SK-N-SH (cell line): ENCODE measurements around the gene ADCY5. TPM values are rescaled to one million over a fixed set of nuclear protein-coding genes. Genes with fewer than 3 reads are reported as not detected.

Source experiments
- CTCF ChIA-PET: fragments of 300-600, 350-600 bp; formaldehyde crosslinking; extraction: SDS; loops from one replicate; lab custom pipeline; 2021; lab: Yijun Ruan, JAX
- POLR2A ChIA-PET: fragments of 350-600 bp; sonication (Branson Sonifier 250); formaldehyde crosslinking; extraction: SDS; loops from one replicate; lab custom pipeline; 2020; ENCODE audit warnings: antibody characterized with exemption, inconsistent platforms; lab: Yijun Ruan, JAX
- DNase-seq: peaks from one replicate; pipeline ENCODE4 v3.0.0; 2012
- H2AFZ ChIP-seq: fragments of 200-600 bp; sonication (generic); 2 replicates; pipeline ENCODE4 v1.8.1; 2016; ENCODE audit warnings: antibody characterized with exemption, mild to moderate bottlenecking, low read depth
- H3F3A ChIP-seq: fragments of 200-600 bp; sonication (generic); replicated peaks from 2 replicates; pipeline ENCODE3; 2016; ENCODE audit warnings: antibody characterized with exemption, mild to moderate bottlenecking; ENCODE audit not compliant: insufficient read depth
- H3K27ac ChIP-seq, 2 experiments: fragments of 200-500 bp in 1 of 2; fragments of 200-600 bp in 1 of 2; sonication (Bioruptor generic) in 1 of 2; sonication (generic), shearing (Covaris generic) in 1 of 2; 2 replicates each; pipeline versions ENCODE4 v1.5.1 to v1.6.1; 2014 to 2016; ENCODE audit warnings: low read depth in 2 of 2, inconsistent platforms in 1 of 2, low read length in 1 of 2, mild to moderate bottlenecking in 1 of 2, mixed read lengths in 1 of 2
- H3K27me3 ChIP-seq: fragments of 200-600 bp; sonication (generic), shearing (Covaris generic); 2 replicates; pipeline ENCODE4 v1.6.1; 2016; ENCODE audit warnings: mixed run types; ENCODE audit not compliant: insufficient read depth
- H3K36me3 ChIP-seq, 2 experiments: fragments of 200-500 bp in 1 of 2; fragments of 200-600 bp in 1 of 2; sonication (Bioruptor generic) in 1 of 2; sonication (generic) in 1 of 2; replicated peaks in 1 of 2; 2 replicates each; pipeline versions ENCODE3 to v1.5.1; 2014 to 2016; ENCODE audit warnings: low read length in 1 of 2, mild to moderate bottlenecking in 1 of 2; ENCODE audit not compliant: insufficient read depth in 2 of 2, control insufficient read depth in 1 of 2
- H3K4me1 ChIP-seq, 2 experiments: fragments of 200-500 bp in 1 of 2; fragments of 200-600 bp in 1 of 2; sonication (Bioruptor generic) in 1 of 2; sonication (generic), shearing (Covaris generic) in 1 of 2; 2 replicates each; pipeline versions ENCODE4 v1.5.1 to v1.6.1; 2014 to 2016; ENCODE audit warnings: low read depth in 1 of 2, low read length in 1 of 2, mixed run types in 1 of 2; ENCODE audit not compliant: insufficient read depth in 2 of 2, control insufficient read depth in 1 of 2
- H3K4me2 ChIP-seq: fragments of 200-600 bp; sonication (generic), shearing (Covaris generic); 2 replicates; pipeline ENCODE4 v1.6.1; 2017; ENCODE audit warnings: mixed run types
- H3K4me3 ChIP-seq, 2 experiments: fragments of 200-500 bp in 1 of 2; fragments of 200-600 bp in 1 of 2; sonication (Bioruptor generic) in 1 of 2; sonication (generic), shearing (Covaris generic) in 1 of 2; 2 replicates each; pipeline versions ENCODE4 v1.5.1 to v1.8.1; 2014 to 2016; ENCODE audit warnings: low read depth in 2 of 2, inconsistent platforms in 1 of 2, low read length in 1 of 2, mild to moderate bottlenecking in 1 of 2, mixed read lengths in 1 of 2, moderate library complexity in 1 of 2
- H3K79me2 ChIP-seq: fragments of 200-600 bp; sonication (generic); 2 replicates; pipeline ENCODE4 v1.8.1; 2017; ENCODE audit warnings: mild to moderate bottlenecking; ENCODE audit not compliant: insufficient read depth
- H3K9ac ChIP-seq: fragments of 200-600 bp; sonication (generic); 2 replicates; pipeline ENCODE4 v1.6.1; 2017; ENCODE audit warnings: mixed run types
- H3K9me2 ChIP-seq: fragments of 200-600 bp; sonication (generic); 2 replicates; pipeline ENCODE4 v1.6.1; 2017; ENCODE audit warnings: mixed run types
- H3K9me3 ChIP-seq: fragments of 200-600 bp; sonication (generic); 2 replicates; pipeline ENCODE4 v1.6.1; 2017; ENCODE audit warnings: mixed run types, mild to moderate bottlenecking, moderate library complexity
- H4K20me1 ChIP-seq: fragments of 200-600 bp; sonication (generic); 2 replicates; pipeline ENCODE4 v1.6.1; 2017; ENCODE audit warnings: mild to moderate bottlenecking, mixed run types; ENCODE audit not compliant: insufficient read depth
- CTCF ChIP-seq: fragments of 200-600 bp; sonication (generic); IDR thresholded peaks from 2 replicates; pipeline ENCODE4 v1.6.1; 2017; ENCODE audit warnings: antibody characterized with exemption, mild to moderate bottlenecking, moderate library complexity
- FOXM1 ChIP-seq: IDR thresholded peaks from 2 replicates; pipeline ENCODE4 v1.4.0; 2012; ENCODE audit warnings: low read depth, mild to moderate bottlenecking
- MAX ChIP-seq: IDR thresholded peaks from 2 replicates; pipeline ENCODE4 v1.4.0; 2012; ENCODE audit warnings: low read depth
- MXI1 ChIP-seq: IDR thresholded peaks from 2 replicates; pipeline ENCODE4 v1.6.1; 2012; ENCODE audit warnings: mild to moderate bottlenecking, low read depth, low read length, improper control_type of control experiment
- NRF1 ChIP-seq: IDR thresholded peaks from 2 replicates; pipeline ENCODE4 v1.6.1; 2012; ENCODE audit warnings: low read depth, mild to moderate bottlenecking, low read length
- RAD21 ChIP-seq: IDR thresholded peaks from 2 replicates; pipeline ENCODE4 v1.6.1; 2012; ENCODE audit warnings: mild to moderate bottlenecking, low read length
- RCOR1 ChIP-seq: fragments of 150-350 bp; IDR thresholded peaks from 2 replicates; pipeline ENCODE4 v1.6.1; 2017; ENCODE audit warnings: antibody characterized with exemption, low read length
- REST ChIP-seq: IDR thresholded peaks from 2 replicates; pipeline ENCODE4 v1.6.1; 2012; ENCODE audit warnings: mild to moderate bottlenecking, low read depth, low read length, moderate library complexity
- RFX5 ChIP-seq: IDR thresholded peaks from 2 replicates; pipeline ENCODE4 v1.6.1; 2012; ENCODE audit warnings: mild to moderate bottlenecking, improper control_type of control experiment, low read length
- RXRA ChIP-seq: IDR thresholded peaks from 2 replicates; pipeline ENCODE4 v1.4.0; 2012; ENCODE audit warnings: low read depth, mild to moderate bottlenecking, borderline replicate concordance
- WGBS: methylation state at CpG from one replicate; pipeline ENCODE4 v1.1.6; 2017; ENCODE audit warnings: low lambda C conversion rate; 5-methylcytosine and 5-hydroxymethylcytosine counted together
- polyA plus RNA-seq, 3 experiments: library from polyadenylated mRNA; depleted of rRNA; stranded (reverse); fragments of >200 nt; gene quantifications; 2 replicates each; pipeline ENCODE4 v1.2.3, GENCODE V29; 2012

Gene ADCY5
- polyA plus RNA-seq, 1 of the 3 experiments (the other 2 are of a cell fraction): 0.21 TPM

- no peak for TF ChIP-seq FOXM1
Measured at GRCh38 chr3:123458255-123458654, 9.4 kb upstream of the ADCY5 start (continued).

- no peaks in the 10 kb centered on the region for H3K4me1 ChIP-seq
- H3K4me3 ChIP-seq: no peak overlapping the region
- no peaks in the 10 kb centered on the region for H3K9me2 ChIP-seq
- H4K20me1 ChIP-seq: no peaks in the 10 kb centered on the region
- no peak overlapping the region for H3K9ac ChIP-seq
- WGBS: 86% methylated on average over 1 of the region's 1 CpG
- H3K27ac ChIP-seq: no peak overlapping the region
- no peak for DNase-seq
- no peaks in the 10 kb centered on the region for H3F3A ChIP-seq
- no peaks in the 10 kb centered on the region for H3K79me2 ChIP-seq
- TF ChIP-seq RFX5: no peak
- TF ChIP-seq RAD21: no peak
- no peak for TF ChIP-seq NRF1
- TF ChIP-seq MXI1: no peak
- no peak for TF ChIP-seq CTCF
- no peak for TF ChIP-seq RCOR1
- TF ChIP-seq RXRA: no peak
- TF ChIP-seq MAX: no peak
- TF ChIP-seq REST: no peak
- TF ChIP-seq FOXM1: no peak
- H3K4me2 ChIP-seq: no peak overlapping the region
- no peaks in the 10 kb centered on the region for H3K36me3 ChIP-seq
- H3K27me3 ChIP-seq: peaks cover 36% of the 10 kb centered on the region; the same call in 1 of the 2 replicates
- H3K9me3 ChIP-seq: no peaks in the 10 kb centered on the region
- H2AFZ ChIP-seq: no peak overlapping the region
- ChIA-PET CTCF (interaction anchor here (1.2 kb wide), 1 partner anchor 31 kb away, joined by 5 read pairs; no protein-coding TSS in a partner anchor), POLR2A (no interaction called here)
Measured at GRCh38 chr3:123457841-123458240, 9.0 kb upstream of the ADCY5 start.
